Epithelial cell of esophagus (primary cell): ENCODE measurements around the gene DZIP1L.
"Not testable (repeated sequence)": the region's sequence is repeated elsewhere in the genome, so short reads cannot be mapped to it uniquely, and the experiment has no call there.

Experiments
- DNase-seq: peaks from one replicate; pipeline ENCODE4 v3.0.0; 2010; ENCODE audit warnings: low read depth
- H3K4me3 ChIP-seq: 2 replicates; pipeline ENCODE4 v1.5.1; 2011; ENCODE audit warnings: mild to moderate bottlenecking, low read length, control low read depth
- CTCF ChIP-seq: IDR thresholded peaks from 2 replicates; pipeline ENCODE4 v1.5.1; 2011; ENCODE audit warnings: low read depth, mild to moderate bottlenecking, low read length, control low read depth, inconsistent platforms; ENCODE audit not compliant: insufficient read depth; ENCODE audit errors: missing control alignments

Gene DZIP1L

DNA sequence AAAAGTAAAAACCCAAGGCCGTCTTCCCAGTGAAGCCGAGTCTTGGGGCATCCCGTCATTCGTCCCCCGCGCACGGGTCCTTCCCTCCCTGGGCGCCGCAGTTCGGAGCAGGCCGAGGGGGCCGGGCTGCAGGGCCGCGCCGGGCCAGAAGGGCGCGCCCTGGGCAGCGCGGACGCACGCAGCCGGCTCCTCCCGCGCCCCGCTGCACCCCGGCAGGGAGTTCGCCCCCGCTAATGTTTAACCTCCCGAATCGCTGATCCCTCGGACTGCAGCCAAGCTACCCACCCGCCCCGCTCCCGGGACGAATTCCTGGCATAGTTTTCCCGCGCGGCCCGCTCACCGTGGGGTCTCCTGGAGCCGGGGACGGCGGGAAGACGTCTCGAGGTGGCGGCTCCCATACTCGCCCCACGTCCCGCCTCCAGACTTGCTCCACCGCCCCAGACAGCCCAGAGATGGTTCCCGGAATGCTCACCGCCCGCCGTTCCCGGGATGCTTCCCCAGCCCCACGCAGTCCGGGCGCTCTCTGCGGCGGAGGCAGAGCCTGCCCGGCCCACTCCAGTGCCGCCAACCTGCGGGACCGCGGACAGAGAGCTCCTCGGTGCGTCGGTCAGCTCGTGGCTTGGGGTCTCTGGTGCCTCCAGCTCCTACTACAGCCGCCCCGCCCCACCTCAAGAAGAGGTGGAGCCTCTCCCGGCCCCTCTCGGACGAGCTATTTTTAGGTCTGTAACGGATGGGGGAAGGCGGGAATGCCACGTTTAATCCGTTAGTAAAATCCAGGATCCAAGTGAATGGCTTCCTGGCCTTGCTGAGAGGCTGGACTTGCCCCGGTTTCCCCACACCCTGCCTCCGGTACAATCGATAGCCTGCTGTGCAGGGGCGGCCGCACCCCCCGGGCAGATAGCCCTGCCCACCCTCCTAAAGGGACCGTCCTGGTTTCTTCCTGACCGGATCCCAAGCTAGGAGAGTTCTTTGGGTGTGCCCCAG, at the start of gene DZIP1L:
Gene DZIP1L (minus strand): TSS at position 621 of the 984 bp plus-strand sequence. CDS start 11,637 bp downstream, outside the sequence.
- TF ChIP-seq CTCF = no peak
- DNase-seq = peak; percentile 31
- peak within 1 kb of the TSS; percentile 48 for H3K4me3 ChIP-seq

DNA sequence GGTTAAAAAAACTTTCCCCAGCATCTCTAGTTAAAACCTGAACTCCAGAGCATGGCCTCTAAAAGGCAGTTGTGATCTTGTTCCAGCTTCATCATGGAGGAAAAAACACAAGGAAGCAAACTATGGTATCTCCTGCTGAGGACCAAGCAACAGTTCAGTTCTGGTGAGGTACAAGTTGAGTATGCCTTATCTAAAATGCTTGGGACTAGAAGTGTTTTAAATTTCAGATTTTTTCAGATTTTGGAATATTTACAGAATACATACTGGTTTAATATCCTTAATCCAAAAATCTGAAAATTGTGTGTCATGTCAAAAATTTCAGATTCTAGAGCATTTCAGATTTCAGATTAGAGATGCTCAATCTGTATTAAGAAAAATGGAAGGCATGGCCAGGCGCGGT, 49.7 kb upstream of the DZIP1L start:
- no peak overlapping the region for H3K4me3 ChIP-seq
- no peak for TF ChIP-seq CTCF

DNA sequence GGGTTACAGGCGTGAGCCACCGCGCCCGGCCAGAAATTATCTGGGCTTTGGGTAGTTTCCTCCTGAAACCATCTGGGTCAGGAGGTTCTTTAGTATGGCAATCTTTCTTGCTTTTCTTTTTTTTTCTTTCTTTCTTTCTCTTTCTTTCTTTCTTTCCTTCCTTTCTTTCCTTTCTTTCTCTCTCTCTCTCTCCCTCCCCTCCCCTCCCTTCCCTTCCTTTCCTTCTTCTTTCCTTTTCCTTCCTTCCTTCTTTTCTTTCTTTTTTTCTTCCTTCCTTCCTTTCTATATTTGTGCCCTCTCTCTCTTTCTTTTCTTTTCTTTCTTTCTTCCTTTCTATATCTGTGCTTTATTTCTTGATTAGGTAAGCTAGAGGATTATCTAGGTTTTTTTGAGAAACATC, 42.3 kb upstream of the DZIP1L start:
- no peak overlapping the region for H3K4me3 ChIP-seq
- no peak for DNase-seq
- no peak for TF ChIP-seq CTCF

More for the DNA sequence above, 49.7 kb upstream of the DZIP1L start:
- DNase-seq = no peak

DNA sequence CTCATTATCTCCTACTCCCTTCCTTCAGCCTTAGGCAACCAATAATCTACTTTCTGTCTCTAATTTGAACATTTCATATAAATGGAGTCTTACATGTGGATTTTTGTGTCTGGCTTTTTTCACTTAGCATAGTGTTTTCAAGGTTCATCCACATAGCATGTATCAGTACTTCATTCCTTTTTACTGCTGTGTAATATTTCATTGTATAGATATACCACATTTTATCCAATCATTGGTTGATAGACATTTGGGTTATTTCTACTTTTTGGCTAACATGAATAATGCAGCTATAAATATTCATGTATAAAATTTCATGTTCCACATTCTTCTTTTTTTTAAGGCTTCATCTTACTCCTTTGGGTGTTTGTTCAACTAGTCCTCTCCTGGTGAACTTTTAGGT, 39.1 kb upstream of the DZIP1L start:
- no peak overlapping the region for H3K4me3 ChIP-seq
- TF ChIP-seq CTCF = no peak
- DNase-seq = no peak

DNA sequence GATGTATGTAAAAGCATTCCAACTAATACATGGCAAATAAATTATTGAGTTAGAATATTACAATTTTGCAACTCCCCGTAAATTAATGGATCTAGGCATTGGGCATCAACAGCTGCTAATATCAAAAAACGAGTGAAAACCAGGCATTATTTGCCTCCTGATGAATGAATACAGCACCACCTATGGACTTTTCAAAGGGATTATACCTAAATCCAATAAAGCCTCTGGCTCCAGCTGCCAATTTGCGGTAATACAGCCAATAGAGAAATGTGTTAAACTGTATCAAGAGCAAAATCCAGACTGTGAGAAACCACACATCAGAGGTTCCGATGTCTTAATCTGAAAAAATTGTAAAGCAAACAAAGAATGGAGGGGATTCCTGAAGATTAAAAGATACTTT, 33.1 kb upstream of the DZIP1L start:
- no peak for DNase-seq
- no peak overlapping the region for H3K4me3 ChIP-seq
- no peak for TF ChIP-seq CTCF

GRCh38 chr3:138142181-138142580, 26.8 kb upstream of the DZIP1L start:
- DNase-seq, H3K4me3 ChIP-seq: not testable (repeated sequence)

GRCh38 chr3:138140940-138141339, 25.5 kb upstream of the DZIP1L start:
- no peak overlapping the region for H3K4me3 ChIP-seq
- no peak for DNase-seq
- TF ChIP-seq CTCF = no peak
